Keratinocyte (primary cell): ENCODE measurements around the gene JAKMIP1. TPM values are rescaled to one million over a fixed set of nuclear protein-coding genes. Genes with fewer than 3 reads are reported as not detected.

Source experiments
- DNase-seq: peaks from one replicate; pipeline ENCODE4 v3.0.0-alpha.2; 2011; ENCODE audit warnings: low read depth, missing footprints, low spot score
- FAIRE-seq: peaks from 2 replicates; lab custom pipeline; 2011; peaks lifted over from hg19 to GRCh38; lab: Jason Lieb, UNC
- H2AFZ ChIP-seq: 2 replicates; pipeline ENCODE4 v1.6.0; 2012; ENCODE audit warnings: low read length, control low read depth, inconsistent platforms; ENCODE audit not compliant: control insufficient read depth
- H3K27ac ChIP-seq: 2 replicates; pipeline ENCODE4 v1.5.1; 2011; ENCODE audit warnings: low read length; ENCODE audit not compliant: control insufficient read depth, insufficient read depth
- H3K27me3 ChIP-seq: 3 replicates; pipeline ENCODE4 v1.6.0; 2011; ENCODE audit warnings: low read length; ENCODE audit not compliant: control insufficient read depth, insufficient read depth; ENCODE audit errors: extremely low read depth
- H3K36me3 ChIP-seq, 2 experiments: 2 replicates in 1 of 2; 3 replicates in 1 of 2; pipeline ENCODE4 v1.5.1; 2011; ENCODE audit warnings: low read length in 2 of 2, mild to moderate bottlenecking in 1 of 2; ENCODE audit not compliant: control insufficient read depth in 2 of 2, insufficient read depth in 2 of 2; ENCODE audit errors: extremely low read depth in 1 of 2
- H3K4me1 ChIP-seq: 3 replicates; pipeline ENCODE4 v1.5.1; 2011; ENCODE audit warnings: low read length; ENCODE audit not compliant: control insufficient read depth, insufficient read depth; ENCODE audit errors: extremely low read depth
- H3K4me2 ChIP-seq: 3 replicates; pipeline ENCODE4 v1.6.0; 2011; ENCODE audit warnings: low read depth, low read length; ENCODE audit not compliant: control insufficient read depth, insufficient read depth; ENCODE audit errors: extremely low read depth
- H3K4me3 ChIP-seq, 3 experiments: fragments of 200-600 bp in 1 of 3; sonication (generic) in 1 of 3; 2 replicates in 2 of 3; 3 replicates in 1 of 3; pipeline ENCODE4 v1.5.1; 2011 to 2016; ENCODE audit warnings: low read length in 3 of 3, mild to moderate bottlenecking in 3 of 3, control low read depth in 2 of 3, inconsistent platforms in 1 of 3, low read depth in 1 of 3, mixed read lengths in 1 of 3, mixed run types in 1 of 3, moderate library complexity in 1 of 3; ENCODE audit not compliant: control insufficient read depth in 2 of 3, insufficient read depth in 2 of 3; ENCODE audit errors: extremely low read depth in 1 of 3
- H3K79me2 ChIP-seq: 2 replicates; pipeline ENCODE4 v1.6.0; 2012; ENCODE audit warnings: low read length; ENCODE audit not compliant: control insufficient read depth, insufficient read depth
- H3K9ac ChIP-seq: 3 replicates; pipeline ENCODE4 v1.6.0; 2011; ENCODE audit warnings: low read length; ENCODE audit not compliant: control insufficient read depth, insufficient read depth; ENCODE audit errors: extremely low read depth
- H3K9me1 ChIP-seq: 3 replicates; pipeline ENCODE4 v1.6.0; 2011; ENCODE audit warnings: low read length; ENCODE audit not compliant: control insufficient read depth, insufficient read depth; ENCODE audit errors: extremely low read depth
- H3K9me3 ChIP-seq: 2 replicates; pipeline ENCODE4 v1.5.1; 2012; ENCODE audit warnings: low read depth, low read length; ENCODE audit not compliant: control insufficient read depth
- H4K20me1 ChIP-seq: 3 replicates; pipeline ENCODE4 v1.6.0; 2011; ENCODE audit warnings: low read length; ENCODE audit not compliant: control insufficient read depth, insufficient read depth; ENCODE audit errors: extremely low read depth
- EZH2 ChIP-seq: IDR thresholded peaks from one replicate; pipeline ENCODE4 v1.6.1; 2012; ENCODE audit warnings: inconsistent platforms, mild to moderate bottlenecking, low read length, moderate library complexity
- dilution Hi-C: fragments of 300-500 bp; cut with MboI; formaldehyde crosslinking; loops from one replicate; pipeline ENCODE4 v1.7.0; 2020; ENCODE audit warnings: low sequenced_read_pairs; ENCODE audit not compliant: extremely low pct_ligation_motif_present
- polyA plus RNA-seq, 5 experiments: library from polyadenylated mRNA; depleted of rRNA in 3 of 5; stranded (reverse) in 3 of 5; stranded (forward) in 1 of 5; unstranded in 1 of 5; fragments of >200 nt; gene quantifications; 1 replicate in 1 of 5; 2 replicates in 3 of 5; 3 replicates in 1 of 5; pipeline versions ENCODE4 v1.2.1 to v1.2.3, GENCODE V29; 2011 to 2012; ENCODE audit warnings: missing spikeins in 2 of 5, low read depth in 1 of 5, low replicate concordance in 1 of 5
- TF ChIP-seq, protein P1 (sequence below), 3 experiments: IDR thresholded peaks in 1 of 3; conservative IDR thresholded peaks in 1 of 3; optimal IDR thresholded peaks in 1 of 3; 2 replicates in 2 of 3; 3 replicates in 1 of 3; pipeline versions ENCODE3 to v1.5.1; 2011; ENCODE audit warnings: low read length in 3 of 3, mild to moderate bottlenecking in 3 of 3, moderate library complexity in 2 of 3, control low read depth in 1 of 3, inconsistent platforms in 1 of 3; ENCODE audit not compliant: insufficient read depth in 2 of 3; ENCODE audit errors: extremely low read depth in 1 of 3

Gene JAKMIP1
- polyA plus RNA-seq, 1 donor (not counting 4 experiments of a cell fraction or from before 2014, with no cell fraction given), result not detected

GRCh38 chr4:6132716-6133115 lies 67.6 kb downstream of the JAKMIP1 start:
- no peak for TF ChIP-seq EZH2
- TF ChIP-seq, protein P1, sequence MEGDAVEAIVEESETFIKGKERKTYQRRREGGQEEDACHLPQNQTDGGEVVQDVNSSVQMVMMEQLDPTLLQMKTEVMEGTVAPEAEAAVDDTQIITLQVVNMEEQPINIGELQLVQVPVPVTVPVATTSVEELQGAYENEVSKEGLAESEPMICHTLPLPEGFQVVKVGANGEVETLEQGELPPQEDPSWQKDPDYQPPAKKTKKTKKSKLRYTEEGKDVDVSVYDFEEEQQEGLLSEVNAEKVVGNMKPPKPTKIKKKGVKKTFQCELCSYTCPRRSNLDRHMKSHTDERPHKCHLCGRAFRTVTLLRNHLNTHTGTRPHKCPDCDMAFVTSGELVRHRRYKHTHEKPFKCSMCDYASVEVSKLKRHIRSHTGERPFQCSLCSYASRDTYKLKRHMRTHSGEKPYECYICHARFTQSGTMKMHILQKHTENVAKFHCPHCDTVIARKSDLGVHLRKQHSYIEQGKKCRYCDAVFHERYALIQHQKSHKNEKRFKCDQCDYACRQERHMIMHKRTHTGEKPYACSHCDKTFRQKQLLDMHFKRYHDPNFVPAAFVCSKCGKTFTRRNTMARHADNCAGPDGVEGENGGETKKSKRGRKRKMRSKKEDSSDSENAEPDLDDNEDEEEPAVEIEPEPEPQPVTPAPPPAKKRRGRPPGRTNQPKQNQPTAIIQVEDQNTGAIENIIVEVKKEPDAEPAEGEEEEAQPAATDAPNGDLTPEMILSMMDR (optimal IDR thresholded peaks at IDR 0.05 in 1 of 3, IDR thresholded peaks at IDR 0.05 in 1 of 3, conservative IDR thresholded peaks at IDR 0.05 in 1 of 3; ENCODE audit: extremely low read depth in 1 of 3, insufficient read depth in 2 of 3, low read length in 3 of 3), result no peak
- Histone ChIP-seq H2AFZ (no peak overlapping the region), H3K27ac (no peak overlapping the region), H3K9ac (no peak overlapping the region), H3K4me3 (no peak overlapping the region), H3K27me3 (no peaks in the 10 kb centered on the region), H3K36me3 (no peaks in the 10 kb centered on the region), H3K4me2 (no peak overlapping the region), H4K20me1 (no peaks in the 10 kb centered on the region), H3K9me3 (no peaks in the 10 kb centered on the region), H3K9me1 (no peaks in the 10 kb centered on the region), H3K79me2 (no peaks in the 10 kb centered on the region), H3K4me1 (no peaks in the 10 kb centered on the region)
- no peak for DNase-seq
- dilution Hi-C loops, result no loop called here
- FAIRE-seq, result no peak

DNA sequence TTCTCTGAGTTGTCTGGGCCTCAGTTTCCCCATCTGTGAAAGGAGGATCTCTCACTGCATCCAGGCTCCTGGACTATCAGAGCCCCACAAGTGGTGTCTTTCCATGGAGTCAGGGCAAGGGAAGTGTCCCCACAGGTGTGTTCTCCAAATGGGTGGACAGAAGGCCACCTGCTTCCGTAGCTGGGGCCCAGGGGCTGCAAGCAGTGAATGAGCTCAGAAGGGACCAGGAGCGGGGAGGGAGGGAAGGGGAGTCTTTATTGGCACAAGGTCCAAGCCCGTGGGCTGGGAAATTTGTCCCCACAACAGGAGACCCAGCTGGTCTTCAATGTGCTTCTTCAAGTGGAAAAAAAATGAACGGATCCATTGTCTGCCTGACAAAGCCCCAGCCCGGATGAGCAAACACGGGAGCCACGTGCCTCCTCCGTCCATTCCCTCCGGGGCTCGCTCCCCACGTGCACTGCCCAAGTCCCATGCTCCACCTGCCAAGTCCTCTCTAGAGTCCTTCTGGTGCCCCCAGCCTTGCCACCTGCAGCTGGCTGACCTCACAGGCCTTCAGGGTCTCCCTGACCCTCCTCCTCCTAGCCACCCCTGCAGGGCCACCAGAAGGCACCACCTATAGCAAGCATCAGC lies 72.0 kb downstream of the JAKMIP1 start:
- no peak overlapping the region for H3K27ac ChIP-seq
- no peaks in the 10 kb centered on the region for H3K4me1 ChIP-seq
- H3K4me2 ChIP-seq, result no peak overlapping the region
- dilution Hi-C loops, result no loop called here
- H3K27me3 ChIP-seq, result no peaks in the 10 kb centered on the region
- FAIRE-seq (no peak), DNase-seq (no peak)
- H2AFZ ChIP-seq, result no peak overlapping the region
- no peaks in the 10 kb centered on the region for H4K20me1 ChIP-seq
- TF ChIP-seq, protein P1 (optimal IDR thresholded peaks at IDR 0.05 in 1 of 3, IDR thresholded peaks at IDR 0.05 in 1 of 3, conservative IDR thresholded peaks at IDR 0.05 in 1 of 3; ENCODE audit: extremely low read depth in 1 of 3, insufficient read depth in 2 of 3, low read length in 3 of 3), result no peak
- no peak for TF ChIP-seq EZH2
- no peak overlapping the region for H3K9ac ChIP-seq
- H3K79me2 ChIP-seq, result no peaks in the 10 kb centered on the region
- no peaks in the 10 kb centered on the region for H3K36me3 ChIP-seq
- H3K4me3 ChIP-seq, result no peak overlapping the region
- H3K9me3 ChIP-seq, result peaks cover 4% of the 10 kb centered on the region
- H3K9me1 ChIP-seq, result no peaks in the 10 kb centered on the region
